ENCODE measurements around the gene PSMC3.

- no peak for TF ChIP-seq POLR2AphosphoS5 (IDR thresholded peaks at IDR 0.05; ENCODE audit: low read depth, low read length)
- TF ChIP-seq SIN3A (IDR thresholded peaks at IDR 0.05; ENCODE audit: borderline replicate concordance, insufficient read depth, low read length), result no peak
- TF ChIP-seq TAF1 (IDR thresholded peaks at IDR 0.05; ENCODE audit: borderline replicate concordance, insufficient read depth, low read length), result no peak
Observed at GRCh38 chr11:47408598-47409439, 17.4 kb downstream of the PSMC3 start.
